ENCODE data around the gene SMIM14. TPM values are rescaled to one million over a fixed set of nuclear protein-coding genes. Genes with fewer than 3 reads are reported as not detected.

SMIM14 gene
- total and polyA plus RNA-seq, 9 of the 15 experiments (the other 6 are each of a cell fraction or from before 2014, with no cell fraction given), result 0.98 to 3.7 (median 2.2) TPM

GRCh38 chr4:39638354-39639239 is at the start of gene SMIM14 (continued):
- TF ChIP-seq ZNF79 (CRISPR knock-in tag; IDR thresholded peaks at IDR 0.05; ENCODE audit: low read depth), result no peak
- TF ChIP-seq ARID3B (CRISPR knock-in tag; IDR thresholded peaks at IDR 0.05; ENCODE audit: borderline replicate concordance), result no peak
- TF ChIP-seq RFX5 (IDR thresholded peaks at IDR 0.05; ENCODE audit: low read depth, low read length), result no peak
- peak; percentile 98 for TF ChIP-seq ETV5 (CRISPR knock-in tag; IDR thresholded peaks at IDR 0.05; ENCODE audit: low read depth)
- no peak for TF ChIP-seq OTX1 (CRISPR knock-in tag; IDR thresholded peaks at IDR 0.05)
- TF ChIP-seq NFE2 (IDR thresholded peaks at IDR 0.05; ENCODE audit: low read depth), result peak; percentile 36; the same call in 1 of the 2 replicates
- no peak for TF ChIP-seq MXD1 (CRISPR knock-in tag; IDR thresholded peaks at IDR 0.05; ENCODE audit: borderline replicate concordance, poor library complexity, severe bottlenecking)
- TF ChIP-seq NRF1 (conservative IDR thresholded peaks at IDR 0.05 in 1 of 2, IDR thresholded peaks at IDR 0.05 in 1 of 2), result peak; percentile 99
- no peak for TF ChIP-seq HSF4 (CRISPR knock-in tag; IDR thresholded peaks at IDR 0.05; ENCODE audit: borderline replicate concordance)
- TF ChIP-seq ZNF76 (CRISPR knock-in tag; IDR thresholded peaks at IDR 0.05; ENCODE audit: borderline replicate concordance), result no peak
- TF ChIP-seq MEIS2 (IDR thresholded peaks at IDR 0.05; ENCODE audit: partially characterized antibody), result peak; percentile 95
- peak; percentile 67 for TF ChIP-seq SOX6 (IDR thresholded peaks at IDR 0.05)
- TF ChIP-seq TOE1 (IDR thresholded peaks at IDR 0.05; ENCODE audit: borderline replicate concordance), result peak; percentile 19; the same call in 1 of the 2 replicates
- no peak for TF ChIP-seq TOE1 (CRISPR knock-in tag; IDR thresholded peaks at IDR 0.05; ENCODE audit: borderline replicate concordance, low read depth)
- TF ChIP-seq RREB1 (CRISPR knock-in tag; IDR thresholded peaks at IDR 0.05), result no peak
- TF ChIP-seq CHAMP1 (IDR thresholded peaks at IDR 0.05), result no peak

All from K562 (cell line).